Measurements from ENCODE around the gene FAM13A. TPM values are rescaled to one million over a fixed set of nuclear protein-coding genes. Genes with fewer than 3 reads are reported as not detected.

Gene FAM13A
- total and polyA plus RNA-seq, 10 of the 15 experiments (the other 5 are each of a cell fraction or from before 2014, with no cell fraction given): 0.05 to 1.8 (median 0.27) TPM; not detected in 1

GRCh38 chr4:89044147-89044900 lies 12.7 kb downstream of the FAM13A start (continued):
- TF ChIP-seq CREB1 (IDR thresholded peaks at IDR 0.05; ENCODE audit: low read depth): no peak
- TF ChIP-seq ETV6 (conservative IDR thresholded peaks at IDR 0.05 in 1 of 2, IDR thresholded peaks at IDR 0.05 in 1 of 2; ENCODE audit: borderline replicate concordance in 1 of 2, low read depth in 1 of 2): no peak
- TF ChIP-seq PRDM15 (CRISPR knock-in tag; IDR thresholded peaks at IDR 0.05): no peak
- TF ChIP-seq GABPA (IDR thresholded peaks at IDR 0.05; ENCODE audit: low read depth): no peak
- no peak for TF ChIP-seq ZNF274 (IDR thresholded peaks at IDR 0.05; ENCODE audit: insufficient read depth, insufficient read length)
- TF ChIP-seq MTA3 (IDR thresholded peaks at IDR 0.05; ENCODE audit: borderline replicate concordance, low read length): no peak
- no peak for TF ChIP-seq NR2C2 (IDR thresholded peaks at IDR 0.05; ENCODE audit: borderline replicate concordance, control insufficient read depth, insufficient read length, low read depth)
- no peak for TF ChIP-seq SUZ12 (IDR thresholded peaks at IDR 0.05; ENCODE audit: unreplicated experiment)
- no peak for TF ChIP-seq TAF1 (IDR thresholded peaks at IDR 0.05; ENCODE audit: borderline replicate concordance, low read depth, low read length)
- TF ChIP-seq CHD2 (IDR thresholded peaks at IDR 0.05; ENCODE audit: borderline replicate concordance, low read depth, low read length): no peak
- no peak for TF ChIP-seq IRF4 (IDR thresholded peaks at IDR 0.05; ENCODE audit: low read depth, low read length)
- TF ChIP-seq SPI1 (IDR thresholded peaks at IDR 0.05; ENCODE audit: borderline replicate concordance, insufficient read depth, low read depth, low read length): peak; percentile 64; the same call in 1 of the 2 replicates
- TF ChIP-seq USF1 (IDR thresholded peaks at IDR 0.05; ENCODE audit: borderline replicate concordance, extremely low read length, insufficient read depth, low read depth, low read length): no peak
- no peak for TF ChIP-seq ZBTB11 (CRISPR knock-in tag; IDR thresholded peaks at IDR 0.05)
- TF ChIP-seq IRF5 (IDR thresholded peaks at IDR 0.05; ENCODE audit: borderline replicate concordance): no peak
- no peak for TF ChIP-seq CBFB (IDR thresholded peaks at IDR 0.05; ENCODE audit: low read depth)
- no peak for TF ChIP-seq SMARCA5 (IDR thresholded peaks at IDR 0.05)

Data from GM12878 (cell line).